Left colon (tissue), 2 donors: ENCODE measurements around the gene ATP5PD. TPM values are rescaled to one million over a fixed set of nuclear protein-coding genes. Genes with fewer than 3 reads are reported as not detected.
"Not testable (repeated sequence)": the region's sequence is repeated elsewhere in the genome, so short reads cannot be mapped to it uniquely, and the experiment has no call there.

Experiments
- ATAC-seq: fragments of 200-7000 bp; cut with Tn5 transposase; one replicate; pipeline ENCODE4 v1.9.1; 2020; ENCODE audit warnings: mild to moderate bottlenecking, moderate library complexity
- DNase-seq, 2 donors: peaks; one replicate each; pipeline ENCODE4 v3.0.0-alpha.2; 2020
- intact Hi-C, 2 donors: fragments of 100-400 bp; cut with DNase I in 1 of 2; cut with micrococcal nuclease in 1 of 2; formaldehyde crosslinking; loops; one replicate each; pipeline versions ENCODE4 v1.11.2 to v1.14.0; 2022; cut with DNase I, micrococcal nuclease
- total RNA-seq, 2 donors: library from RNA; stranded (reverse); fragmentation: NEBNext Ultra II Directional; extraction: Animal tissue kit (Norgen Biotek cat#: 25700); gene quantifications; one replicate each; pipeline ENCODE4 v1.2.1, GENCODE V29; 2021
- donor health status: DM: no; HTN: no; CAD: no.
- donor health status: DM: yes; HTN: yes; CAD: no.

Gene ATP5PD
- total RNA-seq, 2 donors from 2014 or later: 310 to 381 TPM

DNA sequence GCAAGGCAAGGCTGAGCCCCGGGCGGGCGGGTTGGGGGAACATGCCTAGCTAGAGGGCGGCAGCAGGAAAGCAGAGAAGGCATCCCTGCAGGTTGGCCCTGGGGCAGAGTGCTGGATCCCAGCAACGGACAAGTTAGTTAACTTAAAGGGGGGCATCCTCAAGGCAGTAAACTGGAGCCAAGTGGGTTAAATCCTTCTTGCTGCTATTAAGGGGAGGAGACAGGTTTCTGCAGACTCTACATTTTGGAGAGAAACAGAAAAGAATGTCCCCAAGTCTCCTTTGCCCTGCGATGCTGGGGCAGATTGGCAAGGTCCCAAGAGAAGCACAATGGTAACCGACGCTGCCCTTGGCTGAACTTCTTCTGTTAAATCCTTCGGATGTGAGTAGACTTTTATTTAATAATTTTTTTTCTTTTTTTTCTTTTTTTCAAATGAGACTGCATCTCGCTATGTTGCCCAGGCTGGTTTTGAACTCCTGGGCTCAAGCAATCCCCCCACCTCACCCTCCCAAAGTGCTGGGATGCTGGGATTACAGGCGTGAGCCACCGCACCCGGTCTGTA, 14.0 kb downstream of the ATP5PD start:
- peak in 1 of 2 donors; percentile 32 for DNase-seq
- intact Hi-C loops: loop anchor here in 1 of 2 donors (10.0 kb wide), 1 partner anchor 48 kb away; the partner anchor contains the start of gene CDR2L
- no peak for ATAC-seq

GRCh38 chr17:75031972-75032719, 14.6 kb downstream of the ATP5PD start:
- ATAC-seq (peak; percentile 11), DNase-seq (peak; percentile 73 to 85)
- intact Hi-C loops: loop anchor here in 1 of 2 donors (10.0 kb wide), 1 partner anchor 47 kb away; the partner anchor contains the start of gene CDR2L

DNA sequence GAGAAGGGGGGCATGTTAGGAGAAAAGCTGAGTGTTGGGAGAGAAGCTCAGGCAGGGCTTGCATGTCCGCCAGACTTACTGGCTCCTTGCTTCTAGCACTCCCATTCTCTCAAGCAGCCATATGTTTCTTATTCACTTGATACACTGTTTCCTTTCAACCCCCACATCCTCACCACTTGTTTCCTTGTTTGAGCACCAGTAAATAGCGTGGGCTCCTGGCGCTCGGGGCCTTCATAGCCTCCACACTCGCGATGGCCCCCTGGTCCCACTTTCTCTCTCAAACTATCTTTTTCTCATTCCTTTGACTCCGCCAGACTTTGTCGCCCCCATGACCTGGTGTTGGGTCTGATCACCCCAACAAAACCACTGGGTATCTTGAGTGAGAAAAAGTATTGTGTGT, 16.6 kb downstream of the ATP5PD start:
- intact Hi-C loops: loop anchor here in 1 of 2 donors (10.0 kb wide), 1 partner anchor 45 kb away; the partner anchor contains the start of gene CDR2L
- ATAC-seq (no peak), DNase-seq (no peak)

- DNase-seq, ATAC-seq, intact Hi-C loops: not testable (repeated sequence)
These were observed 20.1 kb downstream of the ATP5PD start for GRCh38 chr17:75026650-75027049.

GRCh38 chr17:75025398-75025734, 21.4 kb downstream of the ATP5PD start:
- ATAC-seq, DNase-seq, intact Hi-C loops: not testable (repeated sequence)

- no peak for DNase-seq
- ATAC-seq: no peak
- intact Hi-C loops: no loop called here
These were observed 21.9 kb downstream of the ATP5PD start for GRCh38 chr17:75024686-75025397.

DNA sequence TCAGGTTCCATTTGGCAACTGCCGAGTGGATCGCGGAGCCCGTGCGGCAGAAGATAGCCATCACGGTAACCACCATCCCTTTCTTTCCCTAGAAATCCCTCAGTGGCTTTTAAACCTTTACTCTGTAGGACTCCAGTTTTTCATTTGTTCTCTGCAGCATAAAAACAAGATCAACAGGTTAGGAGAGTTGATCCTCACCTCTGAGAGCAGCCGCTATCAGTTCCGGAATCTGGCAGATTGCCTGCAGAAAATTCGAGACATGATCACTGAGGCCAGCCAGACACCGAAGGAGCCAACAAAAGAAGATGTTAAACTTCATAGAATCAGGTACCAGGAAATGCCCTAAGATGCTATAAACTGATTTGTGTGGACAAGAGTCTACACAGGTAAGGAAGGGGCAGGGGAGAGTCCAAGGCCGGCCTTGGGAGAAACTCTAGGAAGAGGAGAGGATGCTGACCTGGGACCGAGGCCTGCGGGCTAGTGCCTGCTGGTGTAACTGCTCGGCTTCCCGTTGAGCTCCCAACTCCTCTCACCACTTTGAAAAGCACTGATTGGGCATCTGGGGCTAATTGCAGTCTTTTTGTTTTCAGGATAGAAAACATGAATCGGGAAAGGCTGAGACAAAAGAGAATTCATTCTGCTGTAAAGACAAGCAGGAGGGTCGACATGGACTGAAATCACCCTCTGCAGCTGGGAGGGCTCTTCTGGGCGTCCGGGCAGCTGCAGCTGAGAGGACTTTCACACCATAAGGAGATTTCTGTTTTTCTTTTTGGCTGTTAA, 26.2 kb downstream of the ATP5PD start:
- ATAC-seq: no peak
- intact Hi-C loops: no loop called here

GRCh38 chr17:75019710-75020109, 27.1 kb downstream of the ATP5PD start:
- no peak for ATAC-seq
- intact Hi-C loops: no loop called here
- DNase-seq: no peak

More for the DNA sequence above, 26.2 kb downstream of the ATP5PD start:
- DNase-seq: no peak

DNA sequence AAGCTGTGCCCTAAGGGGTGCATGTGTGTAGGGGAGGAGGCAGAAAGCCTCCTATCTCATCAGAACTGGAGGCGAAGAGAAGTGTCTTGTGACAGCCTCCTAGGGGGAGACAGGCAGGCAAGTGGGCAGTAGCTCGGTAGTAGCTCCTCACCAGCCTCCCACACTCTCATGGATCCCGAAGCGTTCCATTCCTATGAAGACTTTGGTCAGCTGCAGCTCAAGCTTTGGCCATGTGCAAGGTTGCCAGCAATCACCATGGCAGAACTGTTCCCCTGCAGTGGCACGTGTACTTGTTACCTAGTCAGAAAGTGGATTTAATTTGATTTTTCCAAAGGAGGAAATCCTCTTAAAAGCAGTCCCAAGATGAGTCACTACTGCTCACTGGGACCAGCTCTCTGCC, 27.6 kb downstream of the ATP5PD start:
- ATAC-seq (no peak), DNase-seq (no peak)
- intact Hi-C loops: no loop called here

DNA sequence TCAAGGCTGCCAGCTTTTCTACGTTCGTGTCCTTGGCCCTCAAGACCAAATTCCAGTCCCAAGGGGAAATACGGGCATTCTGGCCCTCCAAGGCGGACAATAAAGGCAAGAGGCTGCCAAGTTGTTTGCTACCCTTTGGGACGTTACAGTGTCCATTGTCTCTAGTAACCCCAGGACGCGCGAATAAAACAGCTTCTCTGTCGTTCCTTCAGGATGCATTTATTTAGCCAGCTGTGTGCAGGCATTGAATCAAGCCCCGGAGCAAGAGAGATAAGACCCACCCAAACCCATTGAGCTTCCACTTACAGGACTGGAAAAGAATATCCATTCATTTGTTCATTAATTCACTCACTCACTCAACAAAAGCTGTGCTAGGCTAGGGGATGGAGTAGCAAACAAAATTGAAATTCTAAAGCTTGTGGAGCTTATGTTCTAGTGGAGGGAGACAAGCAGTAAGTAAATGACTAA, 33.6 kb downstream of the ATP5PD start:
- intact Hi-C loops: no loop called here
- no peak for DNase-seq
- ATAC-seq: no peak

- DNase-seq: peak; percentile 74 to 86
- ATAC-seq: peak; percentile 84
- intact Hi-C loops: no loop called here
These were observed 34.2 kb downstream of the ATP5PD start, which contains the start of gene MRPL58 for GRCh38 chr17:75012346-75013091. TSS of gene MRPL58 (plus strand) at chr17:75012670. CDS start at chr17:75012687, 17 bp downstream.

- ATAC-seq (no peak), DNase-seq (no peak)
- intact Hi-C loops: no loop called here
These were observed 34.7 kb downstream of the ATP5PD start for GRCh38 chr17:75012096-75012345.

DNA sequence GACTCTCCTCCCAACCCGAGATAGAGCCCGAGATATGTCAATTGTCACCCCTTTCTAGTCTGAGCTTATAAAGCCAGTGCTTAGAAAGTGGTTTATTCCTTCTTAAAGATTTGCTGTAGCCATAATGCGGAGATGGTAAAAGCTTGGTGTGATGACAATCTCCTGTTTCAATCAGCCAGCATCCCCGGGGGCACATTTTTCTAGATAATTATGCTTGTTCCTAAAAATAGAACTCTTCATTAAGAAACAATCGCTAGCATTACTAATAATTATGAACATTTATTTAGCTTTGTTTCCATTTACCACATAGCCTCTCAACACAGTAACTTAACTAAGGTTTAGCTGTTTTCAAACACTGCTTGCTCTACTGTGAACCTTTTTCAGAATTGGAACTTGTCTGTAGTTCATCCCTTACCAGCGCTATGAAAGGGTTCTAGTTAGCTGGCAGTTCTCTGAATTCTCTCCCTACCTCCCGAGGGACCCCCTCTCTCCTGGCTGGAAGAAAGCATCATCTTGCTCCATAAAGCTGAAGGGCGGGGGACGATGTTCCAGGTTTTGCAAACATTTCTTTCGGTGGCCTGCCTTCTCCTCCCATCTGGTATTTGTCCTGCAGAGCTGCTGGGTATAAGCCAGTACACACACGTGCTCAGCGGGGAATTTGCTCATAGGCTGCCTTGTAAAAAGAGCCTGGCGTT, 35.2 kb downstream of the ATP5PD start:
- ATAC-seq: peak; percentile 64
- DNase-seq: peak; percentile 67 to 80
- intact Hi-C loops: no loop called here

- intact Hi-C loops: no loop called here
- peak; percentile 49 for ATAC-seq
- DNase-seq: peak; percentile 35 to 71
These were observed 35.9 kb downstream of the ATP5PD start for GRCh38 chr17:75010683-75011400.

- intact Hi-C loops: no loop called here
- ATAC-seq (peak; percentile 63), DNase-seq (peak in 1 of 2 donors; percentile 24)
These were observed 37.5 kb downstream of the ATP5PD start for GRCh38 chr17:75009139-75009724.

- DNase-seq (no peak), ATAC-seq (no peak)
- intact Hi-C loops: no loop called here
These were observed 38.4 kb downstream of the ATP5PD start for GRCh38 chr17:75008373-75008772.

DNA sequence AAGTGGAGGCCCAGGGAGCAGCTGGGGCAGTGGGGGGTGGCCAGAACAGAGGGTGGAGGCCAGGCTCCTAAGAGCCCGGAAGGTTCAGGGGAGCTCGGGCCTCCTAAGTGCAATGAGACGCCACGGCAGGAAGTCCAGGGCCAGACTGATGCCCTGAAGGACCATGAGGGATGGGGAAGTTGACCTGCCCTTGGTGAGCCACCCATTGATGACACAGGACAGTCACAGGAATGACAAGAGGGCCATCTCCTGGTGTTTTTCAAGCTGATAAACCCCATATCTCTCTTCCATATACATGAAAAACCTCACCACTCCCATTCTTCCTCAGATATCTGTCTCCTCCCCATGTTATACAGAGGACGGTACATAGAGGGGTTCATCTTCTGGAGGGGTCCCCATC, 40.1 kb downstream of the ATP5PD start:
- no peak for DNase-seq
- ATAC-seq: no peak
- intact Hi-C loops: no loop called here
